Esophagus muscularis mucosa (tissue), 4 donors: ENCODE results near the gene AGFG2.
"Not testable (repeated sequence)": the region's sequence is repeated elsewhere in the genome, so short reads cannot be mapped to it uniquely, and the experiment has no call there.

Experiments used
- CTCF ChIP-seq, 3 experiments: fragments of 200-600 bp in 2 of 3; fragments of 450-650 bp in 1 of 3; sonication (generic) in 2 of 3; IDR thresholded peaks; one replicate each; pipeline ENCODE4 v1.5.1; 2017 to 2019; ENCODE audit warnings: antibody characterized with exemption in 3 of 3, mild to moderate bottlenecking in 2 of 3, moderate library complexity in 1 of 3
- EP300 ChIP-seq: sonication (generic); formaldehyde crosslinking; IDR thresholded peaks from one replicate; pipeline ENCODE4 v1.6.1; 2017; ENCODE audit warnings: antibody characterized with exemption
- POLR2A ChIP-seq: fragments of 450-650 bp; IDR thresholded peaks from one replicate; pipeline ENCODE4 v1.6.1; 2017; ENCODE audit warnings: antibody characterized with exemption, moderate library complexity, mild to moderate bottlenecking, low read depth
- POLR2AphosphoS5 ChIP-seq, 2 donors: sonication (generic); formaldehyde crosslinking; IDR thresholded peaks; one replicate each; pipeline ENCODE4 v1.6.1; 2017; ENCODE audit warnings: antibody characterized with exemption in 2 of 2

- TF ChIP-seq CTCF (IDR thresholded peaks at IDR 0.05); POLR2A; POLR2AphosphoS5 (IDR thresholded peaks at IDR 0.05); EP300: not testable (repeated sequence)
These were observed 15.8 kb upstream of the AGFG2 start for GRCh38 chr7:100523192-100523591.
